Muscle layer of duodenum (tissue), 2 donors: ENCODE measurements around the gene OSBPL5.

ENCODE experiments used
- H3K27ac ChIP-seq: one replicate; pipeline ENCODE4 v1.7.0; 2013; ENCODE audit warnings: mild to moderate bottlenecking, low read length
- H3K27me3 ChIP-seq: one replicate; pipeline ENCODE4 v1.7.0; 2013; ENCODE audit warnings: low read depth, mild to moderate bottlenecking, control low read depth, low read length
- H3K36me3 ChIP-seq, 2 donors: one replicate each; pipeline ENCODE4 v1.7.0; 2013; ENCODE audit warnings: low read length in 2 of 2, control low read depth in 1 of 2, mild to moderate bottlenecking in 1 of 2; ENCODE audit not compliant: insufficient read depth in 2 of 2, control insufficient read depth in 1 of 2
- H3K4me1 ChIP-seq, 2 donors: one replicate each; pipeline ENCODE4 v1.7.0; 2013; ENCODE audit warnings: low read length in 2 of 2, mild to moderate bottlenecking in 2 of 2, control low read depth in 1 of 2, moderate library complexity in 1 of 2; ENCODE audit not compliant: insufficient read depth in 2 of 2, control insufficient read depth in 1 of 2
- H3K4me3 ChIP-seq, 2 donors: one replicate each; pipeline ENCODE4 v1.7.0; 2013; ENCODE audit warnings: low read length in 2 of 2, low read depth in 1 of 2, mild to moderate bottlenecking in 1 of 2
- H3K9me3 ChIP-seq, 2 donors: one replicate each; pipeline ENCODE4 v1.7.0; 2013; ENCODE audit warnings: low read length in 2 of 2, control low read depth in 1 of 2, mild to moderate bottlenecking in 1 of 2; ENCODE audit not compliant: control insufficient read depth in 1 of 2
- donor health status: healthy.

The OSBPL5 gene

DNA sequence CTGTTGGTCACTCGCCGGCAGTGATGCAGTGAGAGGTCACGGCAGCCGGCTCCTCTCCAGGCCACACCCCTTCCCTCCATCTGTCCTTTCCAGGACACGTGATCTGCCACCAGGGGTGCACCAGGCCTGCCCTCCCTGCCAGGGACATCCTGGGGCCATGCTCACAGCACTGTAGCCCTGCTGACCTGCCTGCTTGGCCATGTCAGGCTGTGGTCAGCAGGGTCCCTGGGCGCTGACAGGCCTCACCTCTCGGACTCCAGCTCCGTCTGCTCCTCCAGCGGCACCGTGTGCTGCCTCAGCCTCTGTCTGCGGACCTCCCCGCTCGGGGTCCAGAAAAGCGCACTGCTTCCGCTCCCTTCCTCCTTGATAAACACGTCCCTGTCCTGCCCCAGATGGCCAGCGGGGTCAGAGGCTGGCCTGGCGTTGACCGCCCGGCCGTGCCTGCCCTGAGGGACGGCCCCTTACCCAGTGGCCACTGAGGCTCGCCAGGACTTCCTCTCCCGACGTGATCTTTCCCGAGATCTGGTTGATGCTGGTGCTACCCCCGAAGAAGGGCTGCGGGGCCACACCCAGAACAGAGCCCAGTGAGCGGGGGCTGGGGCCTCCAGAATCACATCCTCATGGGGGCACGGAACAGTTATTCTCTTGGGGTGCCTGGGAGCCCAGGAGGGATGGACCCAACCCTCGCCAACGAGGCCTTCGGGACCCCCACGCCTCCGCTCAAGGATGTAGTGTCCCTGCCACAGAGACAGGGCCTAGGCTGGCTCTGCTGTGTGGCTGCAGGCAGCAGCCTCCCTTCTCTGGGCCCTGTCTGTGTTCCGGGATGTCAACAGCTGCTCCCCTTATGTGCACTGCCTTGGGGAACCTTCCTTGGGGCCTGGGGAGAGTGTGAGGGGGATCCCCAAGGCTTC lies 71.6 kb downstream of the OSBPL5 start:
- no peaks in the 10 kb centered on the region for H3K27me3 ChIP-seq
- H3K36me3 ChIP-seq: peaks cover 5 to 50% of the 10 kb centered on the region in 2 donors
- peaks cover 0 to 5% of the 10 kb centered on the region in 2 donors for H3K4me1 ChIP-seq
- no peak overlapping the region for H3K27ac ChIP-seq
- no peak overlapping the region for H3K4me3 ChIP-seq
- no peaks in the 10 kb centered on the region for H3K9me3 ChIP-seq

DNA sequence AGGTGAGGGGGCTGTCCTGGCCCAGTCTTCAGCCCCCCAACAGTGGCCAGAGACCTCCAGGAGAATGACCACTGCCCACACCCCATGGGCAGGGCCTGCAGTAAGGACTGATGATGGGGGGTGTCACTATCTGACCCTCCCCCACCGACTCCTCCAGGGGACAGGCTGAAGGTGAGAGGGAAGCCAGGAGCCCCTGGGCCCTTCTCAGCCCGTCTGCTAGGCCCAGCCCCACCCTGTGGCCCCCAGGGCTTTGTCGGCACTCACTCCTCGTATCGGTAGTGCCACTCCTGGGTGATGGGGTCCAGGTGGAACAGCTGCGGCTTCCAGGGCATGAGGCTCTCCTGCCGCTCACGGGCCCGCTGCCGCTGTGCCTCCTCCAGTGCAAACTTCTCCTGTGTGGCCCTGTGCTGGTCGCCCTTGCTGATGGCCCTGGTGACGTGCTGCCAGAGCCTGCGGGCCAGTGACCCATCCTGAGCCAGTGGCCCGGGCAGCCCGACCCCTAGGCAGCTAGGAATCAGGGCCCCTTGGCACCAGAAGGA lies 72.4 kb downstream of the OSBPL5 start:
- Histone ChIP-seq H3K4me1 (peaks cover 0 to 5% of the 10 kb centered on the region in 2 donors), H3K4me3 (no peak overlapping the region), H3K27ac (no peak overlapping the region), H3K27me3 (no peaks in the 10 kb centered on the region), H3K36me3 (peaks cover 5 to 56% of the 10 kb centered on the region in 2 donors), H3K9me3 (no peaks in the 10 kb centered on the region)

DNA sequence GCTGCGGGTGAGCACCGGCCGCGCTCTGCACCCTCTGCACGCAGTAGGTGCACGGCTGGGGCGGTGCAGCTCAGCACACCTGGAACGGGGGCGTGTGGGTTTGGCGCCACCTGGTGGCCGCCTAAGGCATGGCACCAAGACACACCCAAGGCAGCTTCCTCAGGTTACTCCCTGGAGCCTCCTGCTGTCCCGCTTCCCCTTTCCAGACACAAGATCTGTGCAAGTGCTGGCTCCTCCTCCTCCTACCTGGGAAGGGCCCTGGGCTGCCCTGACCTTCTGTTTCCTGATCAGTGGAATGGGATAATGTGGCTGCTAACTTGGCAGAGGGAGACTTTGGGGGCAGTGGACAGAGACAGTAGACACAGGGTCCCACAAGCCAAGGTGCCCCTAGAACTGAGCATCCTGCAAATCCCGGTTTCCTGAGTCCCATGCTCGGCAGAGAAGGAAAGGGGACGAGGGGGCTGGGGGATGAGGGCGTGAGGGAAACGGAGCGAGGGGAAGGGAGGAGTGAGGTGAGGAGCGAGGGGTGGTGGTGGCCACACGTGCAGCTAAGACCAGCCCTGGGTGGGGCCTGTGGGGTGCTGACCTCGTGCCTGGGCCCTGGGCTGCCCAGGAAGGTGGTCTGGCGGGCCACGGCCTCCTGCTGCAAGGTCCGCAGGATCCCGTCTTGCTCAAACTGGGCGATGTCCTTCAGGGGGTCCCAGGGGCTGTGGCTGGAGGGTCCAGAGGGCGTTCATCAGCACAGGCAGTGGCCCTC lies 73.1 kb downstream of the OSBPL5 start:
- H3K4me1 ChIP-seq: peaks cover 0 to 5% of the 10 kb centered on the region in 2 donors
- no peaks in the 10 kb centered on the region for H3K27me3 ChIP-seq
- H3K36me3 ChIP-seq: peaks cover 5 to 51% of the 10 kb centered on the region in 2 donors
- H3K4me3 ChIP-seq: no peak overlapping the region
- H3K9me3 ChIP-seq: no peaks in the 10 kb centered on the region
- no peak overlapping the region for H3K27ac ChIP-seq

DNA sequence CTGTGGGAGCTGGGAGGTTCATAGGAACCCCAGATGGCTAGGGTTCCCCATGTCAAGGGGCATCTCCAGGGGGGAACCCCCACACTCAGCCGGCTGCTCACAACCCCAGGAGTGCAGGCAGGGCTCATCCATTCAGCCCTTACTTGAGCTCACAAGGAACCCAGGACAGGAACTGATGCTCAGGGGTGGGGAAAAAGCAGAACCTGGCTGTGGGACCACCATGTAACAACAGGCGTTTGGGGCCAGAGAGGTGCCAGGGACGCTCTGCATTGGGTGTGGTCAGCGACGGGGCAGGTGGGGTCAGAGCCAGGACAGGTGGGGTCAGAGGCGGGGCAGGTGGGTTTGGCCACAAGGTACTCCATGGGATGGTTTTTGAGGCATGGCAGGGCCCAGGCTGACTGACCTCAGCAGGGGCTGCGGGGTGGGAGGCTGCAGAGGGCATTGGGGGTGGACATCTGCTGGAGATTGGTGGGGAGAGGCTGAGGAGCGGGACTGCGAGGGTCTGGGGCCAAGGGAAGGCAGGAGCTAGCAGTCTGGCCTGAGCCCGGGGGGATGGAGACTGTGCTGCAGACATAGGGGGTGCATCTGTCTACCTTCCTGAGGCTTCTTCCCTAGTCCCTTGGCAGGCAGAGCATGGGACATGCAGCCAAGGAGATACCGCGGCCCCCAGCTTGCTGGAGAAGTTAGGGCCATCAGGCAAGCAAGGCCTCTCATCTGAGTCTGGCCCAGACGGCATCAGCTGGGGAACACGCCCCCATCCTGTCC lies 73.8 kb downstream of the OSBPL5 start:
- H3K4me3 ChIP-seq: no peak overlapping the region
- H3K4me1 ChIP-seq: peaks cover 0 to 5% of the 10 kb centered on the region in 2 donors
- H3K27ac ChIP-seq: no peak overlapping the region
- H3K36me3 ChIP-seq: peaks cover 5 to 51% of the 10 kb centered on the region in 2 donors
- no peaks in the 10 kb centered on the region for H3K9me3 ChIP-seq
- H3K27me3 ChIP-seq: no peaks in the 10 kb centered on the region

DNA sequence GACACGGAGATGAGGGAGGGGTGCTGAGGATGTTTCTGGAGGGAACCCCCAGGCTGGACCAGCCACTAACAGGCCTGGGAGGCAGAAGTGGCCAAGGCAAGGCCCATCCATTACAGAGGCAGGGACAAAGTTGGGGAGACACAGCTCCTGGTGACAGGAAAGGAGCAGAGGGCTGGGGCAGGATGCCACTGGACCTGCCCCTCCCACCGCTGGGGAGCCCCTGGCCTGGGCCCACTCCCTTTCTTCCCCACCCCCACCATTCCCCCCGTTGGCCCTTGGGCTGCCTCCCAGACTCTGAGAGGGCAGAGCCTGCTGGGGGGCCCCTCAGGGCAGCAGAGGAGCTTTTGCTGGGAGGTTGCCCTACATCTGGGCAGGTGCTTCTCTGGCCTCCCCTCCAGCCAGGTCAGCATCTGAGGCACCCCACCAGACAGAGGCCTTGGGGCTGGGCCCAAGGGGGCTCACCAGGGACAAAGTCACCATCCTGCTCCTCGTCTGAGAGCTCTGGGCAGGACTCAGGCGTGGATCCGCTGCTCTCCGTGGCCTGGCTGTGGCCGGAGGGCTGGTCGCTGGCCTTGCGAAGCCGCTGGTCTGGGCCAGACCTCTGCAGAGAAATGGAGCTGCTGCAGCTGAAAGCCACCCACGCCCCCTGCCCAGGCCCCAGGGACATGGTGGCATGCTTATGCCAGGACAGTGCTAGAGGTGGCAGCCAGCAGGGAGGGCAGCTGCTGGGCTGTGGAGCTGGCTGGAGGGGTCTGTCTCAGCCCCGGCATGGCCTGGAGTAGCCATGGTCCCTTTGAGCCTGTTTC lies 74.8 kb downstream of the OSBPL5 start:
- peaks cover 5 to 51% of the 10 kb centered on the region in 2 donors for H3K36me3 ChIP-seq

DNA sequence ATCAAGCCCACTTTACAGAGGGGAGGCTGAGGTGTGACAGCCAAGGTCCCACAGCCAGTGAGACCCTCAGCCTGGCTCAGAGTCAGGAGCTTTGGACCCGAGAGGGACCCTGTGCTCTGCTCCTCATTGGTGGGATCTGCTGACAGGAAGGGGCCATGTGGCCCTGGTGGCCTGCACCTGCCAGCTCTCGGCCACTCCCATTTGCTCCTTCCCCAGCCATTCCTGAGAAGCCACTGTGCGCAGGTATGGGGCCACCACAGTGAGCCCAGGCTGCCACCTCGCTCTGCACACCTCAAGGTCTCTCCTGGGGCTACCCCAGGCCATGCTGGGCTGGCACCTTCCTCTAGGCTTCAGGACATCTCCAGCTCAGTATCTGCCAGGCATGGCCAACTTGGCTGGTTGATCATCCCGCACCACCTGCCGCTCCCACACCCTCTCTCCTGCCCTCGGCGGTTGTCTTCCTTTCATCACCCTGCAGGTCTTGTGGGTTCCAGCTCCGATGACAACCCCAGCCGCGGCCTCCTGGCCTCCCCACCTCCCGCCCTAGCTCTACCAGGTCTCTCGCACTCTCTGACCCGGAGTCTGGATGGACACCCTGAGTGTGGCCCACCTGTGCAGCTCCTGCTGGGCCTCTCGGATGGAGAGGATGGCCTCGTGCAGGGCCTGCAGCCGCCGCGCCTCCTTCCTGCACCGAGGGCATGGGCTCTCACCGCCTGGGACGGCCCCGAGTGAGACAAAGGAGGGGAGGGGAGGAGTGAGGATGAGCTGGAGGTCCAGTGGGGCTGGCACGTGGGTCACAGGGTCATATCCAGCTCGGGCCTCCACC lies 75.7 kb downstream of the OSBPL5 start:
- H3K4me3 ChIP-seq: no peak overlapping the region
- no peaks in the 10 kb centered on the region for H3K27me3 ChIP-seq
- H3K9me3 ChIP-seq: no peaks in the 10 kb centered on the region
- H3K27ac ChIP-seq: no peak overlapping the region
- peaks cover 0 to 46% of the 10 kb centered on the region in 2 donors for H3K36me3 ChIP-seq
- H3K4me1 ChIP-seq: peaks cover 0 to 5% of the 10 kb centered on the region in 2 donors

More for the DNA sequence above, 74.8 kb downstream of the OSBPL5 start:
- no peak overlapping the region for H3K27ac ChIP-seq
- H3K9me3 ChIP-seq: no peaks in the 10 kb centered on the region
- H3K4me1 ChIP-seq: peaks cover 0 to 5% of the 10 kb centered on the region in 2 donors
- H3K27me3 ChIP-seq: no peaks in the 10 kb centered on the region
- H3K4me3 ChIP-seq: no peak overlapping the region

DNA sequence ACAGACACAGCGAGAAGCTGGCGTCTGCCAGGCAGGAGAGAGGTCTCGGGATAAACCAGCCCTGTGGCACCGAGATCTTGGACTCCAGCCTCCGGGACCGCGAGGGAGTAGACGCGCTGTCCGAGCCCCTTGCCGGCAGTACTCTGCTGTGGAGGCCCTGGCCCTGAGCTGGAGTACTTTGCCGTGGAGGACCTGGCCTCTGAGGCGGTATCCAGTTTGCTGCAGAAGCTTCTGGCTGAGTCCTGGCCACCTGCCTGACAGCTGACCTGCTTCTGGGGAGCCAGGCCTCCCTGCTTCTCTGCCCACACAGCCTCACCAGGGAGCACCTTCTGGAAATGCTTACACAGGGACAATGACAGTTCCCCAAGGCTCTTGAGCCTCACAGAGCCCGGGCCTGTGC lies 76.3 kb downstream of the OSBPL5 start:
- H3K4me3 ChIP-seq: no peak overlapping the region

DNA sequence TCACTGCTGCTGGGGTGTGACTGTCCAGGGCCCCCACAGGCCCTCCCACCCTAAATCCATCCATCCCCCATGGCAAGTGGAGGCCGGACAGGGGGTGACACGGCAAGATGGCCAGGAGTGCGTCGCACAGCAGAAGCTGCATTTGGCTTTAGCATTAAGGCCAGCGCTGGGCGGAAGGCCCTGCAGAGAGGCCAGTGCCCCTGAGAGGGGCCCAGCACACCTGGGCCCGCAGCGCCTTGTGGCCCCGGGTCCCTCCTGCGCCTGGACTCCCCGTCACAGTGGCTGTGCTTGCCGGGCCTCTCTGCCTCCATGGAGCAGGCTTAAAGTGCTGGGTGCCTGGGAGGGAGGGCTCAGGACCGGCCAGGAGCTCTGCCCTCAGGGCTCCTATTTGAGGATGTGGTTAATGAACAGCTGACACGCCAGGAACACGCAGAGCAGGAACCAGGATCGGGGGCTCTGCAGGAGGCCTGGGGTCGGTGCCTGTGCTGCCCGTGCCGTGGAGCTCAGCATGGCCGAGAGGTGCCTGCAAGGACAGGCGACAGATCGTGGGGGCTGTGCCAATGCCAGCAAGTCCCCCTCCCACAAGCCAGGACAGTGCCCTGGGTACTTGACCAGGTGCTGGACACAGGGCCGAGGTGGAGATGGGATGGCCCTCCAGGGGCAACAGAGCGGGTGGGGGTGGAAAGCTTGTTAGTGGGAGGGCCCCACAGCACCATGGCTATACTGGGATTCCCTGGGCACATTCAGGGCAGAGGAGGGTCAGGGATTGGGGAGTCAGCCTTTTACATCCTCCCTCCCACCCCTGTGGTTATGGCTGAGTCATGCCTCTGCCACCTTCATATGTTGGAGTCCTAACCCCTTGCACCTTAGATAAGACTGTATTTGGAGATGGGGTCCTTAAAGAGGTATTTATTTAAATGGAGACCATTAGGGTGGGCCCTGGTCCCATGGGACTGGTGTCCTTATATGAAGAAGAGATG lies 77.0 kb downstream of the OSBPL5 start:
- H3K4me1 ChIP-seq: peaks cover 0 to 5% of the 10 kb centered on the region in 2 donors
- peaks cover 0 to 33% of the 10 kb centered on the region in 2 donors for H3K36me3 ChIP-seq
- H3K4me3 ChIP-seq: no peak overlapping the region
- no peaks in the 10 kb centered on the region for H3K9me3 ChIP-seq
- H3K27ac ChIP-seq: no peak overlapping the region
- no peaks in the 10 kb centered on the region for H3K27me3 ChIP-seq

More for the DNA sequence above, 76.3 kb downstream of the OSBPL5 start:
- Histone ChIP-seq H3K36me3 (peaks cover 0 to 40% of the 10 kb centered on the region in 2 donors), H3K4me1 (peaks cover 0 to 5% of the 10 kb centered on the region in 2 donors), H3K27me3 (no peaks in the 10 kb centered on the region), H3K27ac (no peak overlapping the region), H3K9me3 (no peaks in the 10 kb centered on the region)

DNA sequence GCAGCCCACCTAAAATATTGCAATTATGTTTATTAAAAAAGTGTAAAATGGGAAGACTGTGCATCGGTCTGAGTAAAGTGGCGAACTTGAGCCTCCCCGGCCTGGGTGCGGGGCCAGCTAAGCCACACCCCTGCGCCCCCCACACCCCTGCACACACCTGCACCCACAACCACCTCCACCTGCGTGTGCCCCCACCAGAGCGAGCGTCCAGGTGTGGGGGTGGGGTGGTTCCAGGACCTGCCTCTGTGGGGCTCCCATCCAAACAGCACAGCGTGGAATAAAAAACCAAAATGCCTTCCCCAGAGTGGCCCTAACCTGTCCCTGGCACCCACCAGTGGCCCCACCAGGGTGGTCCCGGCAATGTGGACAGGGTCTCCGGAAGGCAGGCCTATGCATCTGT lies 77.7 kb downstream of the OSBPL5 start:
- Histone ChIP-seq H3K36me3 (peaks cover 0 to 33% of the 10 kb centered on the region in 2 donors), H3K9me3 (no peaks in the 10 kb centered on the region), H3K27ac (no peak overlapping the region), H3K27me3 (no peaks in the 10 kb centered on the region), H3K4me3 (no peak overlapping the region), H3K4me1 (peaks cover 0 to 5% of the 10 kb centered on the region in 2 donors)
